Femur (tissue), 1 donor: ENCODE results near the gene CDH4.

Experiments
- DNase-seq: peaks from one replicate; pipeline ENCODE4 v3.0.0-alpha.2; 2017

The CDH4 gene

DNA sequence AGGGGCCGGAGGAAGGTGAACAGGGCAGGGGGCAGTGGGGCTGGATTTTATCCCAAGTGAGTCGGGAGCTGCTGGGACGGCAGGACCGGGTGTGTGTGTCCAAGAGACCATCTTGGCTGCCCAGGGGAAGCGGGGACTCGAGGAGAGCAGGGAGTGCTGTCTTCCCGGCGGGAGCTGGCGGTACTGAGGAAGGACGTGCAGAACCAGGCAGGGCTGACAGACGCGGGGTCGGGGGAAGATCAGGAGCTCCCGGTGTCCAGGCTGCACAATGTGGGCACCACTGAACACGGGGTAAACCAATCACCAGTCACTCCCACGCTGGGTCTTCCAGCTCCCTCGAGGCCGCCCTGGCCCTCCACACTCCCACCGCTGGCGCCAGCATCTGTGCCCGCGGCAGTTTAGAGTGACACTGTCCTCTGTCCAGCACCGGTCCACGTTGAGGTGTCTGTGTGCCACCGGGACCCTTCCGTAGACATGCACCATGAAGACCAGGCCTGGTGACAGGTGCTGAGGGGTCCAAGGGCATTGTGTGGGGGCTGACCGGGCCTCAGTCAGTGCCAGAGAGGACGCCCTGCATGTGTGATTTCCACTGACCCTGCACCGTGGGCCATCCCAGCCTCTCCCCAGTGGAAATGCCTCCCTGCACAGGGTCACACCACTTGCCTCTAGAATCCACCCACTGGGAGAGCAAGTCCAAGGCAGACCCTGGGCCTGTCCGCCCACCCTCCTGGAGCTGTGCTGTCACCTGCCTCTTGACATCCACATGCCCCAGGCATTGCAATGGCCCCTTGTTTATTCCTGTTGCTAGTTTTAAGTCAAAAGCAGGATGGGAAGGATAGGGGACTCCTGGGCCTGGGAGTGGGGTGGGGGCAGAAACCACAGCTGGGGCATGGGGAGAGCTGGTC lies 411.7 kb downstream of the CDH4 start:
- DNase-seq: no peak

DNA sequence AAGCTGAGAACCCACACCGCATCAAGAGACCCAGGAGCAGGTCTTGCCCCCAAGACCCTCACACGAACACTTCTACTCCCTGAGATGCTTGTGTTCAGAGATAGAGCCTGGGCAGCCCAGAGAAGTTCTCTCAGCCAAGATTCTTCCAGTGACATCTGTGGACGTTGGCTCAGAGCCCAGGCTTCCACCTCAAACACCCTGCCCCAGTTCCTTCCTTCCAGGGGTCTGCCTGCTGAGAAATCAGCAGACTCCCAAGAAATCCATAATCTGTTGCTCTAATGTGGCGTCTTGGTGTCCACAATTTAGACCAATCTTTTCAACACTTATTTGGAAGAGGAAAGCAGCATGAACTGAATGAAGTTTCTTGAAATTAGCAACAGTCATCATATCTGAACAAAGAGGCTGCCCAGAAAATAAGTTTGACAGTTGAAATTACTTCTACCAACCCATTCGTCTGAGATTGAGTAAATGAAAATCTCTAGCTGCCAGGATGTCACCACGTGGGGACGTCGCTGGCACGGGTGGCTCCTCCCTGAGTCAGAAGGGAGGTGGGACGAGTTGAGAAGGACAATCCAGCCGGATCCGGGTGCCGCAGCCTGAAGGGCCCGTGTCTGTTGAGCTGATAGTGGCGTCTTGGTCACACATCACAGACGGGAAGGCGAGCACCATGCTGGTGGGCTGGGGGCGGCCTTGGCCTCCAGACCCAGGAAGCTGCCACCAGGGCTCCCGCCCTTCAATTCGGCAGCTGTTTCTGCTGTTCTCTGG lies 412.7 kb downstream of the CDH4 start:
- DNase-seq: peak; percentile 47

DNA sequence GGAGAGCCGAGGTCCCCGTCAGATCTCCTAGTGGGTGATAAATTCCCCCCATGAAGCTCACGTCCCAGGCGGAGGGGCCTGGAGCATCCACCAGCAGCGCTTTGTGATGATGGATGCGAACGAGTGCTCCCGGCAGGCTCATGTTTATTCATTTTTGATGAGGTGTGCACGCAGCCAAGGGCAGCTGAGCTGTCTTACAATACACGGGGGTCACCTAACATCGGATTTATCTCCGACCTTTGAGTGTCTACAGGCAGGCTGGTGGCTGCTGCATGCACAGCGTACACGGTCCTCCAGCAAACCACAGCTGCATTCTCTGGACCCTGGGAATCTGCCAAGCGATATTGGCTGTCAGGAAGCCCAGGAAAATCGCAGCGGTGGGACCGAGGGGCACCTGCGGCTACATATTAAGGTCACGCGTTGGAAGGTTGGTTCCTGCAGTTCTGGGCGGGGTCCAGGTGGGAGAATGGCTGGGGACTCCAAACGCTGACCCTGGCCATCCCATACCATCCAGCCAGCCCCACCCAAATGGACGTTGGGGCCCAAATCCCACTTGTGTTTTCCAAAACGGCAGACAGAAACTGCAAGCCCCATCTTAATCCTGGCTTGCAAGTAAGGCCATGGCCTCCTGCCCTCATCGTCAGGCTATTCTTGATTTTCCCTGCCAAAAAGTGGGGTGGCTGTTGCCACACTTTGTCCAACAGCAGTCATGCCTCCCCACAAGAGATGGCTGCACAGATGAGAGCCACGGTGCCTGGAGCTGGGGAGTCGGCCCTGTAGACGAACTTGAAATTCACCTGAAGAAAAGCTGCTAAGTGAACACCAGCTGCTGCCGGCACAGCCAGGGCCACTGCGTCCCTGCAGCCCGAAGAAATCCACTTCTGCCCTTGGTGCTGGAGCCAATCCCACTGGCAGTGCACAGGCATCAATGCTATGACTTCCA lies 413.7 kb downstream of the CDH4 start:
- no peak for DNase-seq

DNA sequence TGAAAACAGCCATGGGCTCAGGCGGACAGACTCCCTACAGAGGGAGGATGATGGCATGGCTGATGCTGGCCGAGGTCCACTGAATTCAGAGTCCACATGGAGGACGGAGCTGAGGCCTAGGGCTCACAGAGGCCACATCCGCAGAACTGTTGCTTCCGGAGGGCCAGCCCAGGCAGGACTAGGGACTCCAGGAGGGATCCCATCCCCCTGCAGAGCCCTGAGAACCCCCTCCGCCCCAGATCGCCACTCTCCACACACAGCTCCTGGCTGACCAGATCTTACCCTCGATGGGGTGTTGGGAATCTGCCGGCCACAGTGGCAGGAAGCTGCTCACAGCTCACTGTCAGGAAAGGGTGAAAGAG lies 414.4 kb downstream of the CDH4 start:
- DNase-seq: no peak

DNA sequence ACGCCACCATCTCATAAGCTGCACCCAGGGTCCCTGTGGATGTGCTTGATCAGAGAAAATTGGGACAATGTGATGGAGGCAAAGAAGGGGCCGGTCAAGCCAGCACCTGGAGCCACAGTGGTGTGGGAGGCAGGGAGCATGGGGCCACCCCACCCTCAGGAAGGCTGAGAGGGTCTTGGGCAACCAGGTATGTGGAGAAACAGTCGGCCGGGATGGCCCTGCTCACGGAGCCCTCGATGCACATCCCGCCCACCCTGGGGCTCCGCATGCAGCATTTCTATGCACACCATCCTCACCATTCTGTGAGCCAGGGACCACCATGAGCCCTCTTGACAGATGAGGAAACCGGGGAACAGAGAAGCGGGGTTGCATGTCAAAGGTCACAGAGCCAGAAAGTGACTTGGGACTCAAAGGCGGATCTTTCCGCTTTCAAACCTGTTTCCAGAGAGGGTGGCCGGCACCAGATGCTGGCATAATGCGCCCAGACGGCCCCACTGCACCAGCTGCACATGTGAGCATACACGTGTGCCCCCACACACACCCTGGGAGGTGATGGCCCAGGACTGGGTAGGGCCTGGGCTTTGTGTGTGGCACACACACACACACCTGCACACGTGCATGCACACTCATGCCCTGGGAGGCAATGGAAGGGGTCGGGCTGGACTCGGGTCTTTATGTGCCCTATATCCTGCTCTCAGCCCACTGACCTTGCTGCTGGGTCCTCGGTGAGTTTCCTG lies 415.2 kb downstream of the CDH4 start:
- no peak for DNase-seq

DNA sequence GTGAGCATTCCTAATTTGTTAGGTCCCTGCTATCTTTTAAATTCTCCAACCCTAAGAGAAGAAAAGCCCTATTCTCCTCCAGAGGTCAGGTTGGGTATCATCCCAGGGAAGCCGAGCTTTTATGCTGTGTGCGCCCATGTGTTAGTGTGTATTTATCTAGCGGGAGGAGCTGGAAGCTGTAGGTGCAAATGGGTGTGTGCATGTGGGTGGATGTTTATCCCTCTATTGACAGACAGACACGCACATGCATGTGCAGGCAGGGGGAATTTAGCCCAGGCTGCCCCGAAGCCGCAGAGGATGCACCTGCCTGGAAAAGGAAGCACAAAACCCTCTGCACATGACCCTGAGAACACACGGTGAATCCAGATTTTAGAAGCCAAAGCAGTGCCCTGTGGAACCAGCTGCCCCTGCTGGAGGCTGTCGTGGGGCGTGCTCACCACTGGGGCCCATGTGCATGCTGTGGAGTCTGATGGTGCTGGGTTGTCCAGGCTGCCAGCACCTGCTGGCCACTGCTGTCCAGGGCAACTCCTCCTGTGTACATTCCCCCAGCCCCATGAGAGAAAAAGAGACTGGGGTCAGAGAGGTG lies 416.1 kb downstream of the CDH4 start:
- no peak for DNase-seq

DNA sequence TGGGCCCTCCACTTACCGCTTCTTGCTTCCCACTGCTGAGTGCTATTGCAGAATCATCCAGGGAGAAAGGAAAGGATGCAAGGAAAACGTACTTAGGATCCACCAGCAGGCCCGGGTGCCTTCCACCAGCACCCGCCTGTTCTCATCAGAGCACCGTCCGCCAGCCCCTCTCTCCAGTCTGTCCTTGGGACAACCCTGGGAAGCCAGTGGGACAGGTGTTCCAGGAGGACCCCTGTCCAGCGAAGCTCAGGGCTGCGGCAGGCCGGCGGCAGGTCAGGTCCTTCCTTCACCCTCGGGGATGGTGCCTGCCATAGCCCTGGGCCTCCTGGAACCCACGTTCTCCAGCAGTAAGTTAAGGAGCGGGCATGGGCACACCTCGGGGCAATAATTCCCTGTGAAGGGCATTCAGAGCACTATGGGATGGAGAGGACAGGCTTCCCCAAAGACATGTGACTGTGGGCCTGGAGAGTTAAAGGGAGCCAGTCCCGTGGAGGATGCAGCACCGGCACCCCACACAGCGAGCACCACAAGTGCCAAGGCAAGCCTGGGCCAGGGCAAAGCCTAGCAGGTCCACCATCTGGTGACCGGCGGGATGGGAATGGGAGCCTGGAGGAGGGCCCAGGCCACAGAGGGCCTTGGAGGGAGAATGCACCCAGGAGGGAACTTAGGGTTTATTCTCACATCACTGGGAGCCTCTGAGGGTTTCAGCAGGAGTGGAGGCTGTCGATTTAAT lies 416.9 kb downstream of the CDH4 start:
- no peak for DNase-seq

DNA sequence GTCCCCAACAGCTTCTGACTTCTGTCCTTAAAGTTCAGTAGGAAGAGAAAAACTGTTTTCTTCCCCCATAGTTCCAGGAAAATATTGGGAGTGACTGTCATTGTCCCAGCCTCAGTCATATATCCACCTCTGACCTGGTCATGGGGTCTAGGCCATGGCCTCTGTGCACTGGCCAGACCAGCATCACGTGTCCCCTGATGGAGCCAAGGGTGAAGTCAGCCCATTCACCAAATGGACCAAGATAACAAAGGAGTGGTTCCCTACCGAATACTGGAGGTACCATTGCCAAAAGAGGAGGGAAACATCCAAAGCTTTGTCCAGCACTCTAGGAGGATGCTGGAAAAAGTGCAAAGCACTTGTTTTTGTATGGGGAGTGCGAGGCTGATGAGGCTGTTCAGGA lies 418.2 kb downstream of the CDH4 start:
- DNase-seq: no peak

DNA sequence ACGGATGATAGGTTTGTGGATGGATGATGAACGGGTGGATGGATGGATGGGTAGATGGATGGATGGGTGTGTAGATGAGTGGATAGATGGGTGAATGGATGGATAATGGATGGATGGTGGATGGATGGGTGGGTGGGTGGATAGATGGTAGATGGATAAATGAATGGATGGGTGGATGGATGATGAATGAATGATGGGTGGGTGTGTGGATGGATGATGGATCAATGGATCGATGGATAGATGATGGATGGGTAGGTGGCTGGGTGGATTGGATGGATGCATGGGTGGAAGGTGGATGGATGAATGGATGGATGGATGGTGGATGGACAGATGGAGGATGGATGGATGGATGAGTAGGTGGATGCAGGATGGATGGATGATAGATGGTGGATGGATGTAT lies 419.5 kb downstream of the CDH4 start:
- no peak for DNase-seq

DNA sequence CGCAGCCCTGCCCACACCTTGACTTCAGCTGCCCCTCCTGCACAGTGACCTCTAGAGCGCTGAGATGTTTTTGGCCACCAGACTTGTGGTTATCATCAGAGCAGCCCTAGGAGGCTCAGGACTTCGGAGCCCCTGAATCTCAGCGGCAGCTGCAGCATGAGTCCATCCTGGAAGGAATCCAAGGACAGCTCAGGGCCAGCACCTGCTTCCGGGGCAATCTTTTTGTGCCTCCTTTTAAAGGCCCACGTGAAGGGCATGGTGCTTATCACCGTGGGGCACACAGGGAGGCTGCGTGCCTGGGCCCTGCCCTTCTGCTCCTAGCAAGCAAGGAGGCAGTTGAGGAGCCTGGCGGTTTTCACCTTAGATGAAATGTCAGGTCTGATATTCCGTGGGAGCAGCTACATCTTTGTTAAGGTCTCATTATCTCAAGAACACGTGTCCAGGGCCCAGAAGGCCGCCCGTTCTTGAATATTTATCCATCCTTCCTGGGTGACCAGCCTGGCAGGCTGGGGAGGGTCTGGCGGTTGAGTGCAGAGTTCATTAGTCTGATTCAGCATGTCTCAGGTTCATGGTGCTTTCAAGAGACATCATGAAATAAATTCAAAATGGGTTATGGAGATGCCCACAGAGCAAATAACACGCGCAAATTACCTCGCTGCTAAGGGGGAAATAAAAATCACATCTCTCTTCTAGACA lies 421.2 kb downstream of the CDH4 start:
- no peak for DNase-seq

DNA sequence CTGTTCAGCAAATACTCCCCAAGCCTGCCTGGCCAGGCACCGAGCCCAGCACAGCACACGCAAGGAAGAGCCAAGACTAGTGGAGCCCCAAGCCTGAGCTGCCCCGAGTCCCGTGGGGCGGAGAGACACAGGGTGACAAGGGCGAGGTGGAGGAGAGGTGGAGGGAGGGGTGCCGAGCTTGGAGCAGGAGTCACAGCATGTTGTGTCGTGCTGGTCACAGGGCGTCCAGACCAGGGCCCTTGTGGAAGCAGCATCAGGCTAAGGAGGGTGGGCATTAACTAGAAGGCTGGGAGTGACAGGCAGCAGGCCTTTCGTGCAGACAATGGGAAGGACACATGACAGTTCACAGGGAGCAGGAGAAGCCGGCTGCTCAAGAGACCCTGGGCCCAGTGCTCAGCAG lies 422.1 kb downstream of the CDH4 start:
- DNase-seq: no peak

DNA sequence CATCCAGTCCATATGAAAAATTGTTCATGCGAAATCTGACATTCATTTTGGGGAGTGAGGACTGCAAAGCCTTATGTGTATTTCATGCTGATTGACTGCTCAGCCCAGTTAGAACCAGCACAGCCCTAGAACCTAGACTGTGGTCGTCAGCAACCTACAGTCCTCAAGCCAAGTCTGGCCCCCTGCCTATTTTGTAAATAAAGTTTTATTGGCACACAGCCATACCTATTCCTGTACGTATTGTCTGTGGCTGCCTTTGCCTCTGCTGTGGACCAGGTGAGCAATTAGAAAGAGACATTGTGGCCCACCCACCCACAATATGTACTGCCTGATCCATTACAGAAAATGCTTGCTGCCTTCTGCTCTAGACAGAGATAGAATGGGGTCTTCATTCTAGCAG lies 422.6 kb downstream of the CDH4 start:
- no peak for DNase-seq

DNA sequence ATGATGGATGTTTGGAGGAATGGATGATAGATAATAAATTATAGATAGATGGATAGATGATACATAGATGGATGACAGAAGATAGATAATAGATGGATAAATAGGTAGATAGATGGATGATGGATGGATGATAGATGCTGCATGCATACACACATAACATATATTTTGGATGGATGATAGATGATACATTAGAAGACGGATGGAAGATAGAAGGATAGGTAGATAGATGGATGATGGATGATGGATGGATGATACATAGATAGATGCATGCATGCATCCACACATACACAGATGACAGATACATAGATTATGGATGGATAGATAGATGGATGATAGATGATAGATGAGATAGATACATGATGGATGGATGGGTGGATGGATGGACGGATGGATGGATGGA lies 425.9 kb downstream of the CDH4 start:
- DNase-seq: no peak

DNA sequence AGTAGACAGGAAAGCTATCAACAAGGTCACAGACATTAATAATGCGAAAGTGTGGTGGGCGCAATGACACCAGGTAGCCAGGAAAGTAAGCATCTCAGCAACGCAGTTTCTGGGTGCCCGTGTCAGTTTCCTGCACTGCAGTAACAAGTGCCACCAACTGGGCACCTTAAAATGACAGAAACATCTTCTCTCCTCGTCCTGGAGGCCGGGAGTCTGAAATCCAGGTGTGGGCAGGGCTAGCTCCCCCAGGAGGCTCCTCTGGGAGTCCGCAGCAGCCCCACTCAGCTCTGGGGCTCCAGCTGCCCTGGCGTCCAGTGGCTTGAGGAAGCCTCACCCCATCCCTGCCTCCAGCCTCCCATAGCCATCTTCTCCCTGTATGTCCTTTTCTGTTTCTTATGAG lies 426.4 kb downstream of the CDH4 start:
- DNase-seq: no peak

DNA sequence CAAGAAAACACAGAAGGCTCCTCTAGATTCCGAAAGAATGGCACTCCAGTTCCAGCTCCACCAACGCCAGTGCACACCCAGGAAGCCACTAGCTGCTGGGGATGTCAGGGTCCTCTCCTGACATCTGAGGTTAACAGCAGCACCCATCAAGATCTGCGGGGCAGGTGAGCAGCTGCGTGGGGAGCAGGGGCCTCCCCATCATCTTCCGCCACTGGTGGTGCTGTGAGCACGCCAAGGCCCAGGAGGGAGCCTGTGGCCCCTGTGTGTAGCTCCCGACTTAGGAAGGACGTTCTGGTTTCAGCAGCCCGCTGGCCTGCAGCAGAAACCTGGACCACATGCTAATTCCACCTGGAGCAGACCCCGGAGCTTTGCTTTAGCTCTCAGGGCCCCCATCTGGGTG lies 427.4 kb downstream of the CDH4 start:
- no peak for DNase-seq

DNA sequence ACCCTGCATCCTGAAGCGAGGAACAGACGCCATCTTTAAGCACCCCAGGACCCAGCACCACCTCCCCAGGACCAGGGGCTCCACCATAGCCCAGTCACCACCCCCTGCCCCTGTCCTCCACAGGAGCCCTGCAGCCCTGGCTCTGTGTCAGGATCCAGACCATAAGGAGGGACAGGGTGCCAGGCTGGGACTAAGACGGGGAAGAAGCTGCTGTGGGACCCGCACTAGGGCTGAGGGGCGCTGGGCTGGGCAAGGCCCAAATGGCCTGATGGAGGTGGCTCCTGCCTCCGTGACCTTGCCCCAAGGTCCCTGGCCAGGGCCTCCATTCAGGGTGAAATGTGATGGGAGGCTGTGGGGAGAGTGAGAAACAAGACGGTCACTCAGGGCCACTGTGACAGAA lies 428.0 kb downstream of the CDH4 start:
- DNase-seq: no peak

DNA sequence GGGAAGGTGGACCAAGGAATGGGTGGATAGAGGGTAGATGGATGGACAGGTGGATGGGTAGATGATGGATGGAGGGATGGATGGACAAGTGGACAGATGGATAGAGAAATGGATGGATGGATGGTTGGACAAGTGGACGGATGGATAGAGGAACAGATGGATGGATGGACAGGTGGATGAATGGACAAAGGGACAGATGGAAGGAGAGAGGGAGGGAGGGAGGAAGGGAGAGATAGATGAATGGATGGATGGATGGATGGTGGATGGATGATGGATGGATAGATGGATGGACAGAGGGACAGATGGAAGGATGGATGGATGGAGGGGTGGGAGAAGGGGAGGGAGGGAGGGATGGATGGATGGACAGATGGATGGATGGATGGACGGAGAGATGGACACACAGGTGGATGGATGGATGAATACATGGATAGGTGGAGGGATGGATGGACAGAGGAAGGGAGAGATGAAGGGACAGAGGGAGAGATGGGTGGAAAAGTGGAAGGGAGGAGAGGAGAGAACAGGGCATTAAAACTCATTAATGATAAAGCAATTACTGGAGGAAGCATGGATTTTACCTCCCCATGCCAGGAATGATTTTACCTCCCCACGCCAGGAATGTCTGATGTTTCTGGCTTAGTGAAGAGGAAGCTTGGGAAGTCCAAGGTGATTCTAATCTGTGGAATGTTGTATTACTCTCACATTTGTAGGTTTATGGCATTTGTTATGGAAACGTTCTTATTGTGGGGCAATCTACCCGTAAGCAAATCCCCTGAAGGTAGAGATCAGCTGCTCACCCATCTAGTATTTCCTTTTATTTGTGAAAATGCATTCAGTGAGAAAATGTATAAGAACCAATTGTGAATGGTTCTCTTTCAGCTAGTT lies 430.3 kb downstream of the CDH4 start:
- DNase-seq: no peak

DNA sequence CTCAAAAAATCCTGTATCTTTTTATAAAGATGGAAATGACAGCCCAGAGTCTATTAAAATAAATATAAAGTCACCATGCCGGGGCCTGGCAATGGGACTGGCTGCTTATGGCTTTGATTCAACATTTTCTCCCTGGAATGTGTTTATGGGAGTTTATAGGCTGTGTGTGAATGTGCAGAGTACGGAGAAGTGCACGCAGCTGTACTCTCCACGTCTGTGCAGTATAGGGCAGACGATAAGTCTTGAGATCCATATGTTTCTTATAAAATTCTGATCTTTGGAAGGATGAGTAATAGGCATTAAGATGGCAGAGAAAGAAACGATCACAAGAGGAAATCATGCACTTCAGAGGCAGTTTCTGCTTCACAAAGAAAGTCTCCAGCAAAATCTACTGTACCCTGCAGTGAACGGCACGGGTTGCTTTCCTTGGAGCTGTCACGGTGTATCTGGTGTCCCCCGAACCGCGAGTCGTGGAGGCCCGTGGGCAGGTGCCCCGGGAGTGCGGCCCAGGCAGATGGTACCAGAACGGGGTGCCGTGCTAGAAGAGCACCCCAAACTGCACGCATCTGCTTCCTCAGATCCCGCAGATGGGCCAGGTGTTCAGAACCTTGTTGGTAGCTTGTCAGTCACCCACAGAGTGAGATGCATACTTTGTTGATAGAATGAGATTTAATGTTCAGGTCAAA lies 431.1 kb downstream of the CDH4 start:
- no peak for DNase-seq

DNA sequence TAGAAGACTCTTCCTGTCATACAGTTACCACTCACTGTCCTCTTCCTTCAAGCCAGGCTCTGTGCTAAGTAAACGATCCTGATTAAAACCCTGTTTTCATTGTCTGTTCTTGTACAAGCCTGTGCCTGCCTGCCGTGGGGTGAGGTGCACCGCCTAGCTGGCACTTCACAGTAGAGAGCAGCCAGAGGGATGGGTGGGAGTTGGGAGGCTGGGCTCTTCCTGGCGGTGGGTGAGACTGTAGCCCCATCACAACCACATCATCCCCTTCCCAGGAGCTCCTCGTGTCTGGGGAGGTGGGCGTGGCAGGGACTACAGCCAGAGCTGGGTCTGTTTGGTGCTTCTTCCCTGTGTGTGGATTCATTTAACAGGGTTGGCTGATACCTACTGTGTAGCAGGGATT lies 431.7 kb downstream of the CDH4 start:
- no peak for DNase-seq
